Inflammatory macrophage treated with lipopolysaccharide for 1 hour (primary cell): ENCODE results near the gene TYMS.
"Not testable (repeated sequence)": the region's sequence is repeated elsewhere in the genome, so short reads cannot be mapped to it uniquely, and the experiment has no call there.

Experiments used
- DNase-seq, 2 donors: peaks; one replicate each; pipeline ENCODE4 v3.0.0-alpha.2; 2020 to 2022

TYMS gene

DNA sequence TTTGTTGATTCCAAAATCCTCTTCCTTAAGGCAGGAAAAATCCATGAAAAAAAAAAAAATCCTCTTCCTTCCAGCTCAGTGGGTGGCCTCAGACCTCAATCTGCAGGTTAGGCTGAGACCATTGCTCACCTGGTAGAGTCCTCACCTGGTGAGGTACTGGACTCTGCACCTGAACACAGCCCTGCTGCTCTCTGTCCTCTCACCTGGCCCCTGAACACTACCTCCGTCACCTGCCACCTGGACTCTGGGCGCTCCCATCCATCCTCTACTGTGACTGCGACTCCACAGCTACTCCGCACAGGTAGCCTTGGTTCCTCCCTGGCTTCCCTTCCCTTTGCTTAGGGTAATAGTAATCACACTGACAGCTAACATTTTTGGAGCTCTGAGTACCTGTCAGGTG, 22.1 kb downstream of the TYMS start:
- DNase-seq = no peak

DNA sequence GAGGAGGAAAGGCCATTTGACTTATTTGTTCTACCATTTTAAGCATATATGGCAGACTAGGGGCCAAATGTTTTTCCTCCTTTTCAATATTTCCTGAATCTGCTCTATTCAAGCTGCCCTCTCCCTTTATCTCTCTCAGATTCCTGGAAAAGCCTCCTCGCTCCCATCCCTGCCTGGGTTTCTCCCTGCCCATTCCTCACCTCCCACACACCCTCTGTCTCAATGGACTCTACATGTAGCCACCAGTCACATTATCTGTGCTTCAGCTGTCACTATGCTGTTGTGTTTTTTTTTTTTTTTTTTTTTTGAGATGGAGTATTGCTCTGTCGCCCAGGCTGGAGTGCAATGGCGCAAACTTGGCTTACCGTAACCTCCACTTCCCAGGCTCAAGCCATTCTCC, 22.9 kb downstream of the TYMS start:
- no peak for DNase-seq

DNA sequence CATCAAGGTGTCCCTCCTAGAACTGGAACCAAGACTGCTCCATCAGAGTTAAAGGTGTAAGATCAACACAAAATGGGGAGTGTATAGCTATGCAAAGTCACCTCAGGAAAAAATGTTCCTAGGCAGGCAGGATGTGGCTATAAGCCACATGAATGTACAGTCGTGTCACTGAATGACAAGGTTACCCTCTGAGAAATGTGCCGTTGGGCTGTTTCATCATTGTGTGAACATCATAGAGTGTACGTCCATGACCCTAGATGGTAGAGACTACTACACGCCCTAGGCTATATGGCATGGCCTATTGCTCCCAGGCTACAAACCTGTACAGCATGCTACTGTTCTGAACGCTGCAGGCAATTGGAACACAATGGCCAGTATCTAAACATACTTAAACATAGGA, 24.5 kb downstream of the TYMS start:
- no peak for DNase-seq

DNA sequence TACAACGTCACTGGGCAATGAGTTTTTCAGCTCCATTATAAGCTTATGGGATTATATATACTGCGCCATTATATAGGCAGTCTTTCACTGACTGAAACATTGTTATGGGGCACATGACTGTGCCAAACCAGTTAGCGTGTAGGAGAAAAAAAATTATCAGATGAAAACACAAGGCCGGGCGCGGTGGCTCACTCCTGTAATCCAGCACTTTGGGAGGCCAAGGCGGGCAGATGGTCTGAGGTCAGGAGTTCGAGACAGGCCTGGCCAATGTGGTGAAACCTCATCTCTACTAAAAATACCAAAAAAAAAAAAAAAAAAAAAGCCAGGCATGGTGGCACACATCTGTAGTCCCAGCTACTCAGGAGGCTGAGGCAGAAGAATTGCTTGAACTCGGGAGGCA, 25.0 kb downstream of the TYMS start:
- DNase-seq = not testable (repeated sequence)

- DNase-seq = no peak
Observed at GRCh38 chr18:682833-683232, 25.4 kb downstream of the TYMS start.

GRCh38 chr18:683531-683930, 26.1 kb downstream of the TYMS start:
- no peak for DNase-seq

DNA sequence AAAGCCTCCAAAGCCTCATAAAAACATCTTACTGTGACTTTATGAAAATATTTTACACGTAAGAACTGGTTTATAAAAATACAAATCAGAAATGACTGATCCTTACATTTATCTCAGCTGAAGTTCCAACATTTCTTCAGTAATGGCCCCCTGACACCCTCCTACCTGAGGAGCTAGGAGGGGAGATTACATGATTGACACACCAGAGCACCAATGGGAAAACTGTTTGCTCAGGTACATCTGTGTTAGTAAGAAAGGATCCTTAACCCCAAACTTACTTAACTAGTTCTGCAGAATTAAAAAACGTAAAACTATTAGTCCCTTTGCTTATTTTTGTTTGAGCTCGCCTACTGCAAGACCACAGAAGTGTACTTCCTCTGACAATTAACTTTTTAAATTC, 28.0 kb downstream of the TYMS start:
- DNase-seq = no peak

- no peak for DNase-seq
Observed at GRCh38 chr18:686339-687111, 29.1 kb downstream of the TYMS start.

DNA sequence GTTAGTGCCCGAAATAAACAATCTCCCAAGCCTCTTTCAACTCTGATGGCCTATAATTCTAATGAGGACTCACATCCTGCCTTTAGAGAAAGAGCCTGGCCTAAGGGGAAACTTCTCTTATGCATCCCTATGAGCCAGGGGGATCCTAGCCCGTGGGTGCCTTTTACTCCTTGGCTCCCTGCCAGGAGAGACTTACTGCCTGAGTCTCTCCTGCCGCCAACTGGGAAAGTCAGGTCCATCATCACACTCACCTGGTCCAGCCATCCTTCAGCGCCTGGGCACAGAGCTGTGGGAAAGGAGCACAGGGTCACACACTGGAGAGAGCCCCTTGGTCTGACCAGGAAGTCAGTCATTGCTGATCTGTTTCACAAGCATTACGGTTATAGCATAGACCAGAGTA, 30.9 kb downstream of the TYMS start:
- DNase-seq = no peak

- no peak for DNase-seq
Observed at GRCh38 chr18:692824-693223, 35.4 kb downstream of the TYMS start.

- no peak for DNase-seq
Observed at GRCh38 chr18:693466-694187, 36.2 kb downstream of the TYMS start.

DNA sequence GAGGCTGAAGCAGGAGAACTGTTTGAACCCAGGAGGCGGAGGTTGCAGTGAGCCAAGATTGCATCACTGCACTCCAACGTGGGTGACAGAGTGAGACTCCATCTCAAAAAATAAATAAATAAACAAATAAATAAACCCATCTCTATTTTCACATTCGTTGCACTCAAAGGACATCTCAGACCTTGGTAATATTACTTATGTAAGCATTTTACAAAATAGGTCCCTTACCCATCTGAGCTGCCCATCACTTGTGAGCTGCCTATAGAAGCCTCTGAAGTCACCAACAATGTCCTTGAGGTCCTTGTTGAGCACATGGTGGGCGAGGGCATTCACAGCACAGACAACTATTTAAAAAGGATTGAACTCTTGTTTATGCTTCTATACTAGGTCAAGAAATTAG, 39.6 kb downstream of the TYMS start:
- DNase-seq = no peak

DNA sequence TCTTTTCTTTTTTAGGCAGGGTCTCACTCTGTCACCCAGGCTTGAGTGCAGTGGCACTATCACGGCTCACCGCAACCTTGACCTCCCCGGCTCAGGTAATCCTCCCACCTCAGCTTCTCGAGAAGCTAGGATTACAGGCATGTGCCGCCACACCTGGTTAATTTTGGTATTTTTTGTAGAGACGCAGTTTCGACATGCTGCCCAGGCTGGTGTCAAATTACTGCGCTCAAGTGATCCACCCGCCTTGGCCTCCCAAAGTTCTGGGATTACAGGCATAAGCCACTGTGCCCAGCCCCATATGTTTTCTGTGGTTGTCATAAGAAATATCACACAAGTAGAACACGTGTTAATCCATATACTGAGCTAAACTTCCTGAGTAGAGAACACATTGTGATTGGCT, 40.3 kb downstream of the TYMS start:
- no peak for DNase-seq

DNA sequence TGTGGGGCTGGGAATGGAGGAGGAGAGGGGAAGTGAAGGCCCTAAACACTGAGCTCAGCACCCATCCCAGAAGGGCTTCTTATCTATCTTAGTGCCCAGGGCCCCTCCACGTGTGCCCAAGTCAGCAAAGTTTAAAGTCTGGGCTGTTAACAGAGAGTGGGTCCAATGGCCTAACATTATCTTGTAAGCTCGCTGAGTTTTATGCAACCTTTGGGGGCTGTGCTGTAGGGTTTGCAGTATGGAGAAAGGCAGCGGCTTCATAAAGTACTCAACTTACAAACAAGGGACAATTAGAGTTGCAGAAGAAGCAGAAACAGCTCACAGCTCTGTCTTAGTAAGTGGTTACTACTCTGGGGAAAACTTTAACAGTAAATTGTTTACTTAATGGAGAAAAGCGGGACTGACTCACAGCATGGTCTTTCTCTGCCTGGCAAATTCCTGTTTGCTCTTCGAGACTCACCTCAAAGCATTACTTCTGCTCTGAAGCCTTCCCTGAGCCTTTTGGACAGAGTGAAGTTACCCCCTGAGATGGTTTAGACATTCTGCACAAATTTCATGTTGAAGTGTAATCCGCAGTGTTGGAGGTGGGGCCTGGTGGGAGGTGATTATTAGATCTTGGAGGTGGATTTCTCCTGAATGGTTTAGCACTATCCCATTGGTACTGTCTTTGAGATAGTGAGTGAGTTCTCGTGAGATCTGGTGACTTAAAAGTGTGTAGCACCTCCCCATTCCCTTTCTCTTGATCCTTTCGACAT, 45.9 kb downstream of the TYMS start:
- DNase-seq = no peak

DNA sequence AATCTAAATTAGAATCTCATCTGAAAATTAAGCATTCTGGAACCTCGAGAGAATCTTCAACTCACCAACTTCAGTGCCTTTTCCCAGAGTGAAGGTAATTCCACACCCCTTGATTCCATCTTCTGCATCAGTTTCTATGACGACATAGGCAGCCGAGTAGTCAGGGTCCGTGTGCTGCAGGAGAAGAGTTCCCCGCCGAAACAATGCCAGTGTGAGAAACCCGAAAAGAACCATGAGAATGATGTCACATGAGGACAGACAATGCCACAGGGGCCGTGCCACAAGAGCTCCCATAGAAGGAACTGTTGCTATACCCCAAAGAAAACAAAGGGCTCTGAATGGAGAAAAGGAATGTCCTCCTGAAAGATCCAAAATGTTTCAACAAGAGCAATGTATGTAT, 49.0 kb downstream of the TYMS start:
- no peak for DNase-seq

GRCh38 chr18:708096-708495, 50.6 kb downstream of the TYMS start:
- DNase-seq = no peak

- DNase-seq = no peak
Observed at GRCh38 chr18:709771-710170, 52.3 kb downstream of the TYMS start.

- no peak for DNase-seq
Observed at GRCh38 chr18:710418-711300, 53.2 kb downstream of the TYMS start.

- peak; percentile 13 to 15 for DNase-seq
Observed at GRCh38 chr18:711310-711656, 53.8 kb downstream of the TYMS start.

DNA sequence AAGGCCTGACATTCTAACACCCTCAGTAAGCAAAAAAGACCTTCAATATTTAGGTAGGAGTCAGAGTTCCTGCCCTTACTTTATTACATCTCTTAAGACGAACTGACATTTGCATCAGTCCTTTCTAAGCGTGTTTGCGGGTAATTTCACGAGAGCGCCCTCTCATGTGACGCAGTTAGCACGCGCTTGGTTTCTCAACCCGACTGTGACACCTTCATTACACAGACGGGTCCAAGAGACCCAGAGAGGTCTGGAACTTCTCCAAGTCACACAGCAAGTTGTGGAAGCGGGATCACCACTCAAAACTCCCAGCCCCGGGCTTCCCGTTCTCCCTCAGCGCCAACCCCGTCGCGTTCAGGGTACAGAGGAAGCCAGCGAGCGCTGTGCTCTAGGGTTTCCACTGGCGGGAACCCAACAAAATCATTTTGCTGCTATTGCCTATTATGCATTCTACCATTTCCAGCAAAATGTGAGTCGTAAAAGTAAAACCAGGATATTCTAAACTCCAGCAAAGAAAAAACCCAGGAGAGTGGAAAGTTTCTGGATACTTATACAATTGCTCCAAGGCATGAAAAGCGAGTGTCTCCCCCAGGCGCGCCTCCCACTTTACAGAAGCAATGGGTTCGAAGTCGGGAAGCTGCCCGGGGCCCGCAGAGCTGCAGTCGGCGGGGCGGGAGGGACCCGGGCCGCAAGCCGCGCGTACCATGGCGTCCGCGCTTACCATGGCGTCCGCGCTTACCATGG, 54.4 kb downstream of the TYMS start:
- DNase-seq = peak; percentile 81 to 83

DNA sequence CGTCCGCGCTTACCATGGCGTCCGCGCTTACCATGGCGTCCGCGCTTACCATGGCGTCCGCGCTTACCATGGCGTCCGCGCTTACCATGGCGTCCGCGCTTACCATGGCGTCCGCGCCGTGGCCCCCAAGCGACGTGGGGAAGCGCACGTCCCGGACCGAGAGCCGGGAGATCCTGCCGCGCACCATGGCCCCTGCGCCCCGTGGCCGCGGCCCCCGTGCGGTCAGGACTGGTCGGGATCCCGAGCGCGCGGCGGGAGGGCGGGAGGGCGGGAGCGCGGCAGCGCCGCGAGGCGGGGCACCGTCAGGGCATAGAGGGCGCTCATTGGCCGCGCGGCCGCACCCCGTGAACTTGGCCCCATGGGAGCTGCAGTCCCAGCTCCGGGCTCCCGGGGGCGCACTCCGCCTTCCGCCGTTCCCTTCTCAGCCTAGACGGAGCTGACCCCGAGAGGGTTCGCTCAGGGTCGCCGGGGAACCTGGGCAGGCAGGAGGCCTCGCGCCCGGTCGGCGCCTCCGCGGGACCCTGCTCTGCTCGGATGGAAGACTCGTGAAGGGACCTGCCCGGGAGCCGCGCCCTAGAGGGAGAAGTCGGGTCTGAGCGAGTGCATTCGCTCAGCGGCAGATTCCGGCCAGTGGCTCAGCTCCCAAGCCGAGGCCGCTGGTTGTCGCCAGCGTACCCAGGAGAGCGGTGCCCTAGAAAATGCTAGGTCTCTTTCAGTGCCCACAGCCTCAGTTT, 55.1 kb downstream of the TYMS start, which contains the start of gene ENOSF1:
ENOSF1 (minus strand) TSS at position 230 of the 734 bp plus-strand sequence; CDS start at position 187, 43 bp downstream.
- DNase-seq = peak; percentile 77 to 82
